Activated CD4-positive, alpha-beta T cell treated with anti-CD3 and anti-CD28 coated beads, Interleukin-2, amount 50 U/mL, for 16 hours (primary cell): ENCODE data around the gene SNX11.
"Not testable (repeated sequence)": the region's sequence is repeated elsewhere in the genome, so short reads cannot be mapped to it uniquely, and the experiment has no call there.

Experiments used
- DNase-seq: peaks from one replicate; pipeline ENCODE4 v3.0.0-alpha.2; 2020

SNX11 gene

GRCh38 chr17:48107137-48108055, at the start of gene SNX11:
Gene SNX11, plus strand, starts transcription at chr17:48107766. Its CDS starts 4,278 bp downstream, at chr17:48112044.
- peak; percentile 92 for DNase-seq

GRCh38 chr17:48058393-48059124, 49.0 kb upstream of the SNX11 start:
- no peak for DNase-seq

- DNase-seq, result no peak
Measured at GRCh38 chr17:48059125-48059668, 48.4 kb upstream of the SNX11 start.

- DNase-seq, result no peak
Measured at GRCh38 chr17:48060249-48060648, 47.3 kb upstream of the SNX11 start.

- DNase-seq, result no peak
Measured at GRCh38 chr17:48062273-48062672, 45.3 kb upstream of the SNX11 start.

- DNase-seq, result no peak
Measured at GRCh38 chr17:48064638-48065037, 42.9 kb upstream of the SNX11 start.

- DNase-seq, result no peak
Measured at GRCh38 chr17:48066192-48066591, 41.4 kb upstream of the SNX11 start.

- DNase-seq, result no peak
Measured at GRCh38 chr17:48066656-48067055, 40.9 kb upstream of the SNX11 start.

GRCh38 chr17:48067245-48067644, 40.3 kb upstream of the SNX11 start:
- DNase-seq, result no peak

- DNase-seq, result not testable (repeated sequence)
Measured at GRCh38 chr17:48067808-48068207, 39.8 kb upstream of the SNX11 start.

GRCh38 chr17:48068491-48068961, 39.0 kb upstream of the SNX11 start:
- no peak for DNase-seq

GRCh38 chr17:48070195-48070594, 37.4 kb upstream of the SNX11 start:
- DNase-seq, result no peak

GRCh38 chr17:48071654-48072053, 35.9 kb upstream of the SNX11 start:
- no peak for DNase-seq

GRCh38 chr17:48072811-48073210, 34.8 kb upstream of the SNX11 start:
- not testable (repeated sequence) for DNase-seq

GRCh38 chr17:48073566-48074094, 33.9 kb upstream of the SNX11 start:
- DNase-seq, result not testable (repeated sequence)

- DNase-seq, result peak; percentile 72
Measured at GRCh38 chr17:48074322-48075081, 33.1 kb upstream of the SNX11 start.

- not testable (repeated sequence) for DNase-seq
Measured at GRCh38 chr17:48077152-48077551, 30.4 kb upstream of the SNX11 start.

- no peak for DNase-seq
Measured at GRCh38 chr17:48081858-48082257, 25.7 kb upstream of the SNX11 start.

GRCh38 chr17:48084932-48085331, 22.6 kb upstream of the SNX11 start:
- DNase-seq, result no peak

GRCh38 chr17:48093341-48094045, 14.1 kb upstream of the SNX11 start:
- DNase-seq, result no peak

- no peak for DNase-seq
Measured at GRCh38 chr17:48095611-48096010, 12.0 kb upstream of the SNX11 start.

- no peak for DNase-seq
Measured at GRCh38 chr17:48100160-48100559, 7.4 kb upstream of the SNX11 start.
